GM23338 (cell line): ENCODE data around the gene SRCIN1. TPM values are rescaled to one million over a fixed set of nuclear protein-coding genes. Genes with fewer than 3 reads are reported as not detected.
A peak's percentile ranks its signal among the peaks of the same experiment; 100 is the strongest.

Experiments used
- ATAC-seq: fragments of 200-7000 bp; cut with Tn5 transposase; 3 replicates; pipeline ENCODE4 v1.9.1; 2020
- DNase-seq: peaks from one replicate; pipeline ENCODE4 v3.0.0-alpha.2; 2015; ENCODE audit warnings: low spot score
- H2AFZ ChIP-seq: fragments of 200-600 bp; sonication (generic); 2 replicates; pipeline ENCODE4 v1.8.0; 2016; ENCODE audit warnings: antibody characterized with exemption, mild to moderate bottlenecking, moderate library complexity
- H3F3A ChIP-seq: fragments of 200-600 bp; sonication (generic); replicated peaks from 2 replicates; pipeline ENCODE4 v1.8.0; 2017; ENCODE audit warnings: antibody characterized with exemption, mixed run types, low read depth
- H3K27ac ChIP-seq: fragments of 200-600 bp; sonication (generic); 2 replicates; pipeline ENCODE4 v1.6.1; 2016; ENCODE audit warnings: low read depth
- H3K27me3 ChIP-seq: fragments of 200-600 bp; sonication (generic); 2 replicates; pipeline ENCODE4 v1.8.0; 2016; ENCODE audit warnings: mild to moderate bottlenecking, mixed run types, moderate library complexity; ENCODE audit not compliant: insufficient read depth
- H3K36me3 ChIP-seq: fragments of 200-600 bp; sonication (generic); 2 replicates; pipeline ENCODE4 v1.8.0; 2016; ENCODE audit warnings: mild to moderate bottlenecking; ENCODE audit not compliant: insufficient read depth
- H3K4me1 ChIP-seq: fragments of 200-600 bp; sonication (generic); 2 replicates; pipeline ENCODE4 v1.8.0; 2016; ENCODE audit warnings: mild to moderate bottlenecking, moderate library complexity; ENCODE audit not compliant: insufficient read depth
- H3K4me2 ChIP-seq: fragments of 200-600 bp; sonication (generic); 2 replicates; pipeline ENCODE4 v1.7.1; 2017; ENCODE audit warnings: mixed run types
- H3K4me3 ChIP-seq: fragments of 200-600 bp; sonication (generic); 2 replicates; pipeline ENCODE4 v1.6.1; 2016; ENCODE audit warnings: mixed run types
- H3K79me2 ChIP-seq: fragments of 200-600 bp; sonication (generic); replicated peaks from 2 replicates; pipeline ENCODE4 v1.8.0; 2017; ENCODE audit warnings: mild to moderate bottlenecking; ENCODE audit not compliant: insufficient read depth
- H3K9me2 ChIP-seq: fragments of 200-600 bp; sonication (generic); 2 replicates; pipeline ENCODE4 v1.8.0; 2017; ENCODE audit not compliant: insufficient read depth
- H4K20me1 ChIP-seq: fragments of 200-600 bp; sonication (generic); replicated peaks from 2 replicates; pipeline ENCODE4 v1.8.0; 2017; ENCODE audit warnings: mild to moderate bottlenecking; ENCODE audit not compliant: insufficient read depth
- H3K27ac Mint-ChIP-seq: 2 replicates; pipeline ENCODE4 v1.8.0; 2020; ENCODE audit warnings: inconsistent platforms, mild to moderate bottlenecking, moderate library complexity, mixed read lengths
- H3K27me3 Mint-ChIP-seq: 3 replicates; pipeline ENCODE4 v1.8.0; 2022; ENCODE audit warnings: low read depth, mild to moderate bottlenecking, moderate library complexity, mixed read lengths, inconsistent platforms; ENCODE audit not compliant: insufficient read depth, poor library complexity
- H3K36me3 Mint-ChIP-seq: 3 replicates; pipeline ENCODE4 v1.8.0; 2021; ENCODE audit warnings: low read depth, mild to moderate bottlenecking, inconsistent platforms, moderate library complexity, mixed read lengths
- H3K4me1 Mint-ChIP-seq: 3 replicates; pipeline ENCODE4 v1.8.0; 2020; ENCODE audit warnings: mild to moderate bottlenecking, inconsistent platforms, mixed read lengths
- H3K4me3 Mint-ChIP-seq: 3 replicates; pipeline ENCODE4 v1.8.0; 2021; ENCODE audit warnings: moderate library complexity, mild to moderate bottlenecking, inconsistent platforms, mixed read lengths
- H3K9me3 Mint-ChIP-seq: 3 replicates; pipeline ENCODE4 v1.8.0; 2020; ENCODE audit warnings: moderate library complexity, mild to moderate bottlenecking, inconsistent platforms, mixed read lengths
- CREB1 ChIP-seq: fragments of 250-450 bp; sonication (Bioruptor Pico); IDR thresholded peaks from 2 replicates; pipeline ENCODE4 v1.5.0; 2020; ENCODE audit warnings: low read depth, mild to moderate bottlenecking, moderate library complexity
- CTCF ChIP-seq, 2 experiments: fragments of 200-600 bp in 1 of 2; sonication (generic) in 1 of 2; conservative IDR thresholded peaks; 2 replicates each; pipeline versions ENCODE4 v1.5.1 to v1.6.1; 2016 to 2017; ENCODE audit warnings: antibody characterized with exemption in 2 of 2, low read depth in 2 of 2, mild to moderate bottlenecking in 2 of 2, moderate library complexity in 1 of 2
- ETS1 ChIP-seq: IDR thresholded peaks from 2 replicates; pipeline ENCODE4 v1.6.1; 2016; ENCODE audit warnings: antibody characterized with exemption
- EZH2 ChIP-seq: fragments of 200-600 bp; sonication (generic); IDR thresholded peaks from one replicate; pipeline ENCODE4 v1.8.0; 2017; ENCODE audit warnings: antibody characterized with exemption, mild to moderate bottlenecking, low read depth; ENCODE audit not compliant: unreplicated experiment
- EZH2phosphoT487 ChIP-seq: fragments of 200-600 bp; sonication (generic); IDR thresholded peaks from one replicate; pipeline ENCODE4 v1.8.1; 2018; ENCODE audit warnings: antibody characterized with exemption; ENCODE audit not compliant: unreplicated experiment
- JUNB ChIP-seq: IDR thresholded peaks from one replicate; pipeline ENCODE4 v1.6.1; 2016; ENCODE audit warnings: antibody characterized with exemption; ENCODE audit not compliant: unreplicated experiment
- NANOG ChIP-seq: IDR thresholded peaks from 2 replicates; pipeline ENCODE4 v1.6.1; 2016; ENCODE audit warnings: antibody characterized with exemption, borderline replicate concordance
- POLR2AphosphoS5 ChIP-seq: IDR thresholded peaks from 2 replicates; pipeline ENCODE4 v1.6.1; 2016; ENCODE audit warnings: antibody characterized with exemption, low read depth
- REST ChIP-seq: IDR thresholded peaks from one replicate; pipeline ENCODE4 v1.6.1; 2018; ENCODE audit warnings: antibody characterized with exemption; ENCODE audit not compliant: unreplicated experiment
- STAT1 ChIP-seq: IDR thresholded peaks from one replicate; pipeline ENCODE4 v1.6.1; 2016; ENCODE audit warnings: antibody characterized with exemption; ENCODE audit not compliant: unreplicated experiment
- ZNF114 ChIP-seq: fragments of 250-450 bp; sonication (Bioruptor Pico); IDR thresholded peaks from 2 replicates; pipeline ENCODE4 v1.5.0; 2020; ENCODE audit warnings: mild to moderate bottlenecking, moderate library complexity
- ZNF331 ChIP-seq: fragments of 250-450 bp; sonication (Bioruptor Pico); IDR thresholded peaks from 2 replicates; pipeline ENCODE4 v1.5.0; 2020; ENCODE audit warnings: low read depth, mild to moderate bottlenecking, moderate library complexity
- ZNF462 ChIP-seq: fragments of 250-450 bp; sonication (Bioruptor Pico); IDR thresholded peaks from 2 replicates; pipeline ENCODE4 v1.5.0; 2020; ENCODE audit warnings: mild to moderate bottlenecking, moderate library complexity
- polyA plus RNA-seq: library from polyadenylated mRNA; unstranded; fragments of >200 nt; fragmentation: Nextera tagmentation; extraction: Ambion mirVana; gene quantifications from 2 replicates; pipeline ENCODE4 v1.2.1, GENCODE V29; 2016
- total RNA-seq: library from RNA; depleted of rRNA; stranded (reverse); fragments of >200 nt; shearing (Covaris generic); gene quantifications from 2 replicates; pipeline ENCODE4 v1.2.3, GENCODE V29; 2014

SRCIN1 gene
- total and polyA plus RNA-seq, 2 experiments from 2014 or later = 0.87 to 2.2 TPM

- peak overlapping the region; percentile 30; the same call in 1 of the 2 replicates for H3K27ac Mint-ChIP-seq
- peaks cover 72% of the 10 kb centered on the region for H3K27me3 ChIP-seq
- peak overlapping the region; percentile 67 for H3K4me3 ChIP-seq
- peaks cover 76% of the 10 kb centered on the region for H3K4me1 Mint-ChIP-seq
- TF ChIP-seq CTCF (conservative IDR thresholded peaks at IDR 0.05; ENCODE audit: low read depth in 2 of 2) (no peak), JUNB (no peak), STAT1 (no peak), ETS1 (no peak), EZH2phosphoT487 (no peak), REST (no peak), ZNF331 (CRISPR knock-in tag) (no peak), CREB1 (no peak), NANOG (no peak), ZNF114 (CRISPR knock-in tag) (no peak), ZNF462 (CRISPR knock-in tag) (no peak), POLR2AphosphoS5 (no peak), EZH2 (no peak)
- peak overlapping the region; percentile 68 for H3K4me3 Mint-ChIP-seq
- peaks cover 16% of the 10 kb centered on the region for H3F3A ChIP-seq
- H3K4me2 ChIP-seq = peak overlapping the region; percentile 90
- peaks cover 51% of the 10 kb centered on the region for H3K27me3 Mint-ChIP-seq
- no peaks in the 10 kb centered on the region; the same call in 2 of the 3 replicates for H3K9me3 Mint-ChIP-seq
- peaks cover 72% of the 10 kb centered on the region for H3K4me1 ChIP-seq
- peak; percentile 89 for DNase-seq
- no peaks in the 10 kb centered on the region for H3K36me3 ChIP-seq
- H4K20me1 ChIP-seq = no peaks in the 10 kb centered on the region
- ATAC-seq = peak; percentile 2
- no peaks in the 10 kb centered on the region for H3K79me2 ChIP-seq
- H3K27ac ChIP-seq = no peak overlapping the region
- peak overlapping the region; percentile 79 for H2AFZ ChIP-seq
- H3K9me2 ChIP-seq = no peaks in the 10 kb centered on the region
- no peaks in the 10 kb centered on the region for H3K36me3 Mint-ChIP-seq
Observed at GRCh38 chr17:38601539-38602351, 4.0 kb downstream of the SRCIN1 start.
